ENCODE results near the gene C10orf62. TPM values are rescaled to one million over a fixed set of nuclear protein-coding genes. Genes with fewer than 3 reads are reported as not detected.
"Not testable (repeated sequence)": the region's sequence is repeated elsewhere in the genome, so short reads cannot be mapped to it uniquely, and the experiment has no call there.

C10orf62 gene
- total and polyA plus RNA-seq, 8 donors, result not detected

DNA sequence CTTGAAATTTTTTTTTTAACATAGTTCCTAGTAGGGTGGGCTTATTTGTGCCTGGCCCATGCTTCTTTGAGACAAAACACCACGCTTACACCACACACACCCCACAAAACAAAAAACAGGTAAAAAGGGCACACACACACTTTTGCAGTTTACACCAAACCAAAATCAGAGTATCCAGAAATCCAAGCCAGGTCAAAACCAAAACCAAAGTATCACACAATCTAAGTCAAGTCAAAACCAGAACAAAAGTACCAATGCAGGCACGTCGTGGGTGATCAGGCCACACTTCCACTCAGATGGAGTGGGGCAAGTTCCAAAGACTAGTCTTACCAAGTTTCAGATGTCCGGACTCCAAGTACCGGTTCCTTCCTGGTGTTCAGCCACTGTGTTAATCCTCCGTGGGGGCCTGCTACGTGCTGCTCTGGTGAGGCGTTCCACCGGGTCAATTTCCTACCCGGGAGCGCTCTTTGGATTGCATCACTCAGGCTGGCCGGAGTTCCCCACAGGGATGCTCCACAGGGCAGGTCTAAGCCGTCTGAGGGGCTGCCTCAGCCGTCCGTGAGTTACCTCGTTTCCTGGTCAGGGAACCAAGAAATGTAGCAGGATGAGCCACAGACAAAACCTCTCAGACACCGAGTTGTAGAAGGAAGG is 28.7 kb upstream of the C10orf62 start:
- H3K36me3 ChIP-seq; DNase-seq; H3K27me3 ChIP-seq; H3K4me3 ChIP-seq; intact Hi-C loops (cut with DNase I; ENCODE audit: low total_unique reads); H3K4me1 ChIP-seq: not testable (repeated sequence)
- Histone ChIP-seq H3K27ac (peak overlapping the region in 2 of 5 donors; percentile 16 to 39), H3K9me3 (peaks cover 0 to 11% (median 0%) of the 10 kb centered on the region in 4 donors)
- WGBS, 5 donors, result 77 to 90% (median 88%) methylated on average over 17 of the region's 17 CpGs

DNA sequence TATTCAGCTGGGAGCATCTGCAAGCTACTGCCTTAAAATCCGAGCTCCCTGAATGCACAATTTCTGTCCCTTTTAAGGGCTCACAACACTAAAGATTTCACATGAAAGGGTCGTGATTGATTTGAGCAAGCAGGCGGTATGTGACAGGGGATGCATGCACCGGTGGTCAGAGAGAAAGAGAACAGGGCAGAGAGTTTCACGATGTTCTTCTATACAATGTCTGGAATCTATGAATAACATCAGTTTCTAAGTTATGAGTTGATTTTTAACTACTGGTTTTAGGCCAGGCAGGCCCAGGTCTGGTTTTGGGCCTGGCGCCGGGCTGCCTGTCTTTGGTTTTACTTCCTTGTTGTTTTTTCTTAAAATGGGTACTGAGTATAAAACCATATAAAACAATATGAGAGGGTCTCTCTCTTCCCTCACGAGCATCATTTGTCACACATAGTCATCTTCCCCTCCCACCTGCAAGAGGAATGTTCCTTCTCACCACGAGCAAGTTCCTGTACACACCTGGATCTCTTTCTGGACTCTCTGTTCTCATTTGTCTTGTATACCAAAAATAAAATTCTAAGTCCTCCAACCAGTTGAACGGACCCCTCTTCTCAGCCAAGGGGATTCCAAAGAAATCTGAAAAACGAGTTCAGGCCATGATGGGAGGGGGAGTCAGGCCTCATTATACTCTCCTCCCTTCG is 28.0 kb upstream of the C10orf62 start:
- WGBS, 5 donors, result 91 to 95% (median 92%) methylated on average over 12 of the region's 12 CpGs
- DNase-seq; intact Hi-C loops (cut with DNase I; ENCODE audit: low total_unique reads); H3K36me3 ChIP-seq; H3K4me1 ChIP-seq; H3K4me3 ChIP-seq; H3K9me3 ChIP-seq; H3K27me3 ChIP-seq: not testable (repeated sequence)
- H3K27ac ChIP-seq, result peak overlapping the region in 1 of 5 donors; percentile 16

DNA sequence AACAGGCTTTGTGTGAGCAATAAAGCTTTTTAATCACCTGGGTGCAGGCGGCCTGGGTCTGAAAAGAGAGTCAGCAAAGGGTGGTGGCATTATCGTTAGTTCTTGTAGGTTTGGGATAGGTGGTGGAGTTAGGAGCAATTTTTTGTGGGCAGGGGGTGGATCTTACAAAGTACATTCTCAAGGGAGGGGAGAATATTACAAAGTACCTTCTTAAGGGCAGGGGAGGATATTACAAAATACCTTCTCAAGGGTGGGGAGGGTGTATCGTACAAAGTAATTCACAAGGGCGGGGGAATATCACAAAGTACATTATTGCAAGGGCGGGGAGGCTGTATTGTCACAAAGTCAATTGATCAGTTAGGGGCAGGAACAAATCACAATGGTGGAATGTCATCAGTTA is 27.2 kb upstream of the C10orf62 start:
- intact Hi-C loops (cut with DNase I; ENCODE audit: low total_unique reads); DNase-seq; H3K27me3 ChIP-seq; H3K27ac ChIP-seq; H3K9me3 ChIP-seq; H3K36me3 ChIP-seq; H3K4me1 ChIP-seq; H3K4me3 ChIP-seq: not testable (repeated sequence)
- WGBS, 5 donors, result 93 to 97% (median 95%) methylated on average over 5 of the region's 5 CpGs

DNA sequence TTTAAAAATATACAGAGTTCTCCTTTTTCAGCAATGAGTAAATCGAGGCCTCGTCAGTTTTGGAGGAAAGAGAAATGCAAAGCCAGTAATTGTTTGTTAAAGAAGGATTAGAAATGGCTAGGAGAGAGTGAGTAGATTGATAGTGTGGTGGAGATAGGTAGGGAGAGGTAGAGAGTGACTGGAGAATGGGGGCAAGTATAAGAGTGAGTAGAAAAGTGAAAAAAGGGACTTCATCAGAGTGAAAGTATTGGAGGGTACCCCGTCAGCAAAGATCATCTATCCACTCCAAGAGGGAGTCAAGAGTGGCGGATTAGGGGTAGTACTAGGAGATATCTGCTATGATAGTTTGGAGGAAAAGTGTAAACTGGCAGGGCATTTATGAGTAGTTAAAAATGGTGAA is 26.2 kb upstream of the C10orf62 start:
- H3K27me3 ChIP-seq, result no peaks in the 10 kb centered on the region
- TF ChIP-seq, protein P1, sequence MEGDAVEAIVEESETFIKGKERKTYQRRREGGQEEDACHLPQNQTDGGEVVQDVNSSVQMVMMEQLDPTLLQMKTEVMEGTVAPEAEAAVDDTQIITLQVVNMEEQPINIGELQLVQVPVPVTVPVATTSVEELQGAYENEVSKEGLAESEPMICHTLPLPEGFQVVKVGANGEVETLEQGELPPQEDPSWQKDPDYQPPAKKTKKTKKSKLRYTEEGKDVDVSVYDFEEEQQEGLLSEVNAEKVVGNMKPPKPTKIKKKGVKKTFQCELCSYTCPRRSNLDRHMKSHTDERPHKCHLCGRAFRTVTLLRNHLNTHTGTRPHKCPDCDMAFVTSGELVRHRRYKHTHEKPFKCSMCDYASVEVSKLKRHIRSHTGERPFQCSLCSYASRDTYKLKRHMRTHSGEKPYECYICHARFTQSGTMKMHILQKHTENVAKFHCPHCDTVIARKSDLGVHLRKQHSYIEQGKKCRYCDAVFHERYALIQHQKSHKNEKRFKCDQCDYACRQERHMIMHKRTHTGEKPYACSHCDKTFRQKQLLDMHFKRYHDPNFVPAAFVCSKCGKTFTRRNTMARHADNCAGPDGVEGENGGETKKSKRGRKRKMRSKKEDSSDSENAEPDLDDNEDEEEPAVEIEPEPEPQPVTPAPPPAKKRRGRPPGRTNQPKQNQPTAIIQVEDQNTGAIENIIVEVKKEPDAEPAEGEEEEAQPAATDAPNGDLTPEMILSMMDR (IDR thresholded peaks at IDR 0.05), result no peak
- TF ChIP-seq EP300 (IDR thresholded peaks at IDR 0.05) (no peak), POLR2A (IDR thresholded peaks at IDR 0.05) (no peak), POLR2AphosphoS5 (IDR thresholded peaks at IDR 0.05) (no peak)
- no peak overlapping the region for H3K4me3 ChIP-seq
- H3K36me3 ChIP-seq, result peaks cover 0 to 7% (median 5%) of the 10 kb centered on the region in 4 donors
- no peak for DNase-seq
- H3K27ac ChIP-seq, result no peak overlapping the region
- intact Hi-C loops (cut with DNase I; ENCODE audit: low total_unique reads), result no loop called here
- WGBS, 5 donors, result 92 to 97% (median 95%) methylated on average over 4 of the region's 4 CpGs
- H3K4me1 ChIP-seq, result no peaks in the 10 kb centered on the region
- H3K9me3 ChIP-seq, result no peaks in the 10 kb centered on the region

DNA sequence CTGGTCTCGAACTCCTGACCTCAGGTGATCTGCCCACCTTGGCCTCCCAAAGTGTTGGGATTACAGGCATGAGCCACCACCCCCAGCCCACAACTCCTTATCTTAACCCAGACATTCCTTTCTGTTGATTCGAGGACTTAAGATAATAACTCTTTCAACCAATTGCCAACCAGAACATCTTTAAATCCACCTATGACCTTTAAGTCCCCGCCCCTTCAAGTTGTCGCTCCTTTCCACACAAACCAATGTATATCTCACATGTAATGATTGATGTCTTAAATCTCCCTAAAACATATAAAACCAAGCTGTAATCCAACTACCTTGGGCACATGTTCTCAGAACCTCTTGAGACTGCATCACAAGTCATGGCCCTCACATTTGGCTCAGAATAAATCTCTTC is 24.7 kb upstream of the C10orf62 start:
- WGBS, 5 donors, result 81 to 86% (median 85%) methylated on average over 4 of the region's 4 CpGs
- Histone ChIP-seq H3K4me3 (no peak overlapping the region), H3K27me3 (no peaks in the 10 kb centered on the region), H3K27ac (no peak overlapping the region), H3K4me1 (no peaks in the 10 kb centered on the region), H3K36me3 (peaks cover 0 to 21% (median 20%) of the 10 kb centered on the region in 4 donors), H3K9me3 (no peaks in the 10 kb centered on the region)
- no peak for DNase-seq
- TF ChIP-seq POLR2AphosphoS5 (IDR thresholded peaks at IDR 0.05) (no peak), POLR2A (IDR thresholded peaks at IDR 0.05) (no peak)
- TF ChIP-seq, protein P1 (IDR thresholded peaks at IDR 0.05), result no peak
- intact Hi-C loops (cut with DNase I; ENCODE audit: low total_unique reads), result no loop called here

All from stomach (tissue), 9 donors.